HG03565 (cell line): Measurements from ENCODE around the gene LUZP4.
"Not testable (repeated sequence)": the region's sequence is repeated elsewhere in the genome, so short reads cannot be mapped to it uniquely, and the experiment has no call there.

Experiments used
- ATAC-seq: cut with Tn5 transposase; IDR thresholded peaks from one replicate; pipeline ENCODE4 v1.9.1; 2021; ENCODE audit warnings: mild to moderate bottlenecking, moderate library complexity; ENCODE audit not compliant: unreplicated experiment

LUZP4 gene, protein sequence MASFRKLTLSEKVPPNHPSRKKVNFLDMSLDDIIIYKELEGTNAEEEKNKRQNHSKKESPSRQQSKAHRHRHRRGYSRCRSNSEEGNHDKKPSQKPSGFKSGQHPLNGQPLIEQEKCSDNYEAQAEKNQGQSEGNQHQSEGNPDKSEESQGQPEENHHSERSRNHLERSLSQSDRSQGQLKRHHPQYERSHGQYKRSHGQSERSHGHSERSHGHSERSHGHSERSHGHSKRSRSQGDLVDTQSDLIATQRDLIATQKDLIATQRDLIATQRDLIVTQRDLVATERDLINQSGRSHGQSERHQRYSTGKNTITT

DNA sequence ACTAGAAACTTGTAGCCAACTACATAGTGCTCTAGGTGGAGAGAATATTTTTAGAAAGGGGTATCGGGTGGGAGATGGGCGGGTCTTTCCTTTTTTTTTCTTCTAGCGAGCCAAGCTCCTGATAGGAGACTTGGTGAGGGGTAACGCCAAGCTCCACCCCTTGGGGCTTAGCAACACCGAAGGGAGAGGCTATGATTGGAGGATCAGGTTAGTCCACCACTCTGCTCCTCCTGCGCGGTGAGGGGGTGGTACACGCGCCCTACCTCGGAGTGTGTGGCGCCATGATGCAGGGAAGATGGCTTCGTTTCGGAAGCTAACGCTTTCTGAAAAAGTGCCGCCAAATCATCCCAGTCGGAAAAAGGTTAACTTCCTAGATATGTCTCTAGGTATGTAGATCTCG, at the start of gene LUZP4:
TSS of gene LUZP4 (plus strand) at position 251 of the 400 bp plus-strand sequence. CDS start at position 296, 45 bp downstream.
- no peak for ATAC-seq

DNA sequence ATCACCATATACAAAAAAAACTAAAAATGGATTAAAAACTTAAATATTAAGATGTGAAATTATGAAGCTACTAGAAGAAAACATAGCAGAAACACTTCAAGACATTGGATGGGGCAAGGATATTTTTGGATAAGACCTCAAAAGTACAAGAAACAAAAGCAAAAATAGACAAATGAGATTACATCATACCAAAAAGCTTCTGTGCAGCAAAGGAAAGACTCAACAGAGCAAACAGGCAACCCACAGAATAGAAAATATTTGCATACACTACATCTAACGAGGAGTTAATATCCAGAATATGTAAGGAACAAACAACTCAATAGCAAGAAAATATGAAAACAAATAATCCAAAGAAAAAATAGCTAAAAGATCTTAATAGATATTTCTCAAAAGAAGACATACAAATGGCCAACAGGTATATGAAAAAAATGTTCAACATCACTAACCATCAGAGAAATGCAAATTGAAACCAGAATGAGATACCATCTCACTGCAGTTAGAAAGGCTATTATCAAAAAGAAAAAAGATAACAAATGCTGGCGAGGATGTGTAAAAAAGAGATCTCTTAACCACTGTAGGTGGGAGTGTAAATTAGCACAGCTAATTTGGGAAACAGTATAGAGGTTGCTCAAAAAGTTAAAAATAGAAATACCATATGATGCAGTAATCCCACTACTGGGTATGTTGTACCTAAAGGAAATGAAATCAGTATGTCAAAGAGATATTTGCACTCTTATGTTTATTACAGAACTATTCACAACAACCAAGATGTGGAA, 37.9 kb upstream of the LUZP4 start:
- peak; percentile 84 for ATAC-seq

DNA sequence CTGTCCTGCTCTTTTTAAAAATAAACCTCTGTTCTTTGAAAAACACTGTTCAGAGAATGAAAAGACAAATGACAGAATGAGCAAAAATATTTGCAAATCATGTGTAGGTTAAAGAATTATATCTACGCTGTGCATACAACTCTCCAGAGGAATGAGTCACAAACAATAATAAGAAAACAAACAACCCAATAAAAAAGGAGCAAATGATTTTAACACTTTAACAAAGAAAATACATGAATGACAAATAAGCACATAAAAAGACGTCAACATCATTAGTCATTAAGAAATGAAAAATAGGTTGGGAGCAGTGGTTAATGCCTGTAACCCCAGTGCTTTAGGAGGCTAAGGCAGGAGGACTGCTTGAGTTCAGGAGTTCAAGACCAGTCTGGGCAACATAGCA, 34.5 kb upstream of the LUZP4 start:
- ATAC-seq = no peak

DNA sequence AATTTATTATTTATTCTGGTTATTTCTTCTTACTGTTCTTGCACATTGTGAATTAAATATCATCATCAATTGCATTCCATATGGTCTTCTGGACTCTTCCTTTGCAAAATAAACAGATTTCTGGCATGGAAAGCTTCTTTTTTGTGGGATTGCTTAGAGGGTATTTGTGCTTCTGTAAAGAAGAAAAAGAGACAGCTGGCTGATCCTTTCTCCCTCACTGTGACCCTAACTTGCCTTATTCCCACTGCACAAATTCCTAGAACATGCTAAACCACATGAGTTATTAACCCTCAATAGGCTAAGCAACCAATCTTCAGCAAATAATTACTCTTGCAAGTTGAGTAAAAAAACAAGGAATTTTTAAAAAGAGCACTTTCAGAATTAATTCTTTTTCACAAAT, 31.8 kb upstream of the LUZP4 start:
- no peak for ATAC-seq

DNA sequence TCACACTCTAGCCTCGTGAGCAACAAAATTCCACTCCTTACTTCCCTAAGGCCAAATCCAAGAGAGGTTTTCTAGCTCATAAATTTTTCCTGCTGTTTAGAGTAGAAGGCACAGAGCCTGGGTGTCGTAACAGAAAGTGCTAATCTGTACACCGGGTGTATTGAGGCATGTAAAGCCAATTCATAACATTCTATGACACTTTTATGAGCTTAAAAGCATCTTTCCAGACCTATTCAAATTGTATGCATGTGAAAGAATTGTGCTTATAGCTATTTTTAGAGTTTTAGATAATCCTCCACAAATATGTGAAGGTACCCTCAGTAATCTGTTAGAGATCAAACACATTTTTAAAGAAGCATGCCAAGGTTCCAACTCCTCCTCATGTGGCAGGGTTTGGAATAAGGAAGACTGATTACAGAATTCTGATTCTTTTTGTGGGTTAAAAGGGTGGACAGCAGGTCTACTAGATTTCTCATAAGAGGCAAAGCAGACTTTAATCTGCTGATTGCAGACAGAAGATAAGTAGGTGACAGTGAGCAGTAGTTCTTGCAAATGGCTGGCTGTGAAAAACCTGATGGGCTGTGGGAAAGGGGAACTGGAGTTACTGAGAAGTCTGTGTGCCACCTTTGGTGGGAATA, 30.2 kb upstream of the LUZP4 start:
- ATAC-seq = no peak

DNA sequence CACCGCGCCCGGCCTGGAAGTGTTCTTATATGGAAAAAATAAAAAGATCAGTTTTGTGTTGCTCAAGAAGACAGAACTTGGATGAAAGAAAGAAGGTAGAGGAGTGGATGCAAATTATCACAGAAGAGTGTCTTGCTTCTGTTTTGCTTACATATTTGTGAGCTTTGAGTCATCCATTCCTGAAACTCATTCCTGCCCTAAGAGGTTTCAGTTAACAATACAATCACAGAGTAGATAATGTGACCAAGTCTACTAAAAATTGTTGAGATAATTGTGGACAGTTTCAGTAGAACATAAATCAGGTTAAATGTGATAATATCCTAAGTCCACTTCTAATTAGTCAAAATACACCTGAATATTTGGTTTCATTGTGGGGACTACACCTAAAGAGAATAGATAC, 29.2 kb upstream of the LUZP4 start:
- no peak for ATAC-seq

DNA sequence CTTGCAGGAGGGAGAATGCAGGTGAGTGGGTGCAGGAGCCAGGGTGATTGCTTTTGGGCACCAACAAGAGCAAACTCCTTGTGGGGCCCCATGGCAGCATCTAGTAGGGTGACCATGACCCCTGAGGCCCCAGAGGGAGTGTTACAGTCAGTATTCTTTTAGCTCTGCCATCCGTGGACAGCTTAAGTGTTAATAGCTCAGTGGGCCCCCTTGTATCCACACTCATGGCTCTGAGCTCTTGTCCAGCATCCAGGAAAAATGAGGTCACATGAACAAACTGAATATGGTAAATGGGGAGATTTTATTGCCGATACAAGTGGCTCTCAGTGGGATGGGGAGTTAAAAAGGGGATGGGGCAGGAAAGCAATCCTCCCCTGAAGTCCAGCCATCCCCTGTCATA, 28.4 kb upstream of the LUZP4 start:
- ATAC-seq = no peak

DNA sequence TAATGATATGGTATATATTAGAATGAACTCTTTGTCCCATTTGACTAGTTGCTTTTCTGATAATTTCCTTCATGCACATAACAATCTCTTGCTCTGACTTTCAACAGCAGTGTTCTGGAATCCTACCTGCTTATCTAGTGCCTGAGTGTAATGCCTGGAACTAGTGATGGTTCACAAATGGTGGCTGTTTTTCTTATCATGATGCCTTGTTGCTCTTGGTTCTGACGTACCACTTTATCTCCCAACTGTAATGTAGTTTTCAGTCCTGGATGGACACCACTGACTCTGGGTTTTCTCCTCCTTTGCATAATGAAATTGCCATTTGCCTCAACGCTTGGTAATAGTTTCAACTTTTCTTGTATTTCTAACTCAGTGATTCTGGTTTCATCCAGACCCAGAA, 25.5 kb upstream of the LUZP4 start:
- ATAC-seq = no peak

DNA sequence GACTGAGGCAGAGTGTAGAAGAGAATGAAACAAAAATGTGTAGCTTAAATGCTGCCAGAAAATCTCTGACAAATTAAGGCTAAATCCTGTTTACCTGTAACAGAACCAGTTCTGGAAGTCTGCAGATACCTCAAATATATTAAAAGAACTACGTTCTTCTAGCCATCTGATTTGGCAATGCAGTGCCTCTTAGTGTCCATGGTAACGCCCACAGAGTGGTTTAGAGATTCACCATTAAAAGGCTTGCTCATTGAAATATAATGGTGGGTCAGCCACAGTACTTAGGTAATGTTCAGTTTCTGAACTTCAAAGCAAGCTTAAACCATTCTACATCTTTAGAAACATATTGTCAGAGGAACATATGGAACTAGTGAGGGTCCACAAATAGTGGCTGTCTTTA, 23.2 kb upstream of the LUZP4 start:
- ATAC-seq = no peak

DNA sequence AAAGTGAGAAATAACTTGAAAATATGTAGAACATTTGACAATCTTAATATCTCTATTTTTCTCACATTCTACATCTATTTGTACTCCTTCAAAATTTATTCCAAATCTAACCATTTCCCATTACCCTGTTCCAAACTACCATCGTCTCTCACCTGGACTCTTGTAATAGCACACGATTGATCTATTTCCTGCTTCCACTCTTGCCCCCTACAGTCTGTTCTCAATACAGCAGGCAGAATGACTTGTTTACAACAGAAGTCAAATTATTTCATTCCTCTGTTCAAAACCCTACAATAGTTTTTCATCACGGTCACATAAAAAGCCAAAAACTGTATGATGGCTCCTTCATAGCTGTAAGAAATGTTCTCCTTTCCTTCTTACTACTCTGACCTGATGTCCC, 21.1 kb upstream of the LUZP4 start:
- no peak for ATAC-seq

DNA sequence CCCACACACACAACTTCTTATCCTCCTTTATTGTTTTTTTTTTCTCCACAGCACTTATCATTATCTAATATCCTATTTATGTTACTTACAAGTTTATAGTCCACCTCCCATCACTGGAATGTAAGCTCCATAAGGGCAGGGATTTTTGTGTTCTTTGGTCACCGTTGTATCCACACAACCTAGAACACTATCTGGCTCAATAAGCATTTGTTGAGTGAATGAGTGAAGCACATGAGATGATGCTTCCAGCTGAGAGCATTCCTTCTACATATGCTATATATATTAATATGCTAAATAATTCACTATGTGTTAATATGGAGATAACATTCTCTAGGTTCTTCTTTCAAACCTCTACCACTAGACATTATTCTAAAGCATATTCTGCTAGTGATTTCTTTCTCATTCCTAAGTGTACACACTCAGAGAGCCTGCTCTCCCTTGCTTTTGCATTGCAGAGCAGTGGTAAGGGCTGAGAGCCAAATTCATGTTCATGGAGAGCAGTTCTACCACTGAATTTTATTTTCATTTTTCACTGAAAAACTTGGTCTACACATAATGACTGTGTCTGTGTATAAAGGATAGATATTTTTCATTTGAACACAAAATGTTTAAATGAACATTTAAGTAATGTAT, 20.3 kb upstream of the LUZP4 start:
- no peak for ATAC-seq

DNA sequence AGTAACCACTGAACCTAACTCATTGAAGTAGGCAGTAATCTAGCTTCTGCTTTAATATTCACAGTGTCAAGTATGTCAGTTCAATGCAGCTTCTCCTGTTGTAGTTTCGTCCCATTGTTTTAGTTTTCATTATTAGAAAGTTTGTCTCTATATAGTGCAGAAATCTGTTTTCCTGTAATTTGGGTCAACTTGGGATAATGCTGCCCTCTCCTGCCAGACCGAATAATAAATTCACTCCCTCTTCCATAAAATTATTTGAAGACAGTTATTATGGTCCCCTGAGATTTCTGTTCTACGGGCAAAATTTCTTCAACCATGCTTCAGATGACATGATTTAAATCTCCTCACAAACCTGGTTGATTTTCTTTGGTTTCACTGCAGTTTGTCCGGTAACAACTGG, 4.6 kb upstream of the LUZP4 start:
- ATAC-seq = no peak

DNA sequence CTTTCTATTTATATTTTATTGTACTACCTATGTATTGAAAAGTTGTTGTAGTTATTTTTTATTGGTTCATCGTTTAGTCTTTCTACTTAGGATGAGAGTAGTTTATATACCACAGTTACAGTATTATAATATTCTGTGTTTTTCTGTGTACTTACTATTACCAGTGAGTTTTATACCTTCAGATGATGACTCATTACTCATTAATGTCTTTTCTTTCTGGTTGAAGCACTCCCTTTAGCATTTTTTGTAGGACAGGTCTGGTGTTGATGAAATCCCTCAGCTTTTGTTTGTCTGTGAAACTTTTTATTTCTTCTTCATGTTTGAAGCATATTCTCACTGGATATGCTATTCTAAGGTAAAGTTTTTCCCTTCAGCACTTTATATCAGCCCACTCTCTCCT, 7.7 kb downstream of the LUZP4 start:
- no peak for ATAC-seq

DNA sequence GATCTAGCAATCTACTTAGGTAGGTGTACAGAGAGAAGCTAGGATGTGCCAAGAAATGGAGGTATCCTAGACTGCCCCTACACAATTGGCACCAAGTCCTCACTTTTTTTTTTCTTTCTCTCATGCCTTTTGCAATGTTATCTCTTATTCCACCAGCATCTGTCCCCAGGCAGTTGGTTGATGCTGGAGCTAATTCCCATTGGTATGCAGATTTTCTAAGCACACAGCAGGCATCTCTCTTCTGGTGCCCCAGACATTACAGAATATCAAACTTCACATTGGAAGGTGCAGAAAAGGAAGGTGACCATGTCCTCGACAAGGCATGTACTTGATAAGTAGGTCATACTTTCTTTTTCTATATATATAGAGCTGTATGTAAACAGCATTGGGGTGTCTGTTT, 21.6 kb downstream of the LUZP4 start:
- no peak for ATAC-seq

DNA sequence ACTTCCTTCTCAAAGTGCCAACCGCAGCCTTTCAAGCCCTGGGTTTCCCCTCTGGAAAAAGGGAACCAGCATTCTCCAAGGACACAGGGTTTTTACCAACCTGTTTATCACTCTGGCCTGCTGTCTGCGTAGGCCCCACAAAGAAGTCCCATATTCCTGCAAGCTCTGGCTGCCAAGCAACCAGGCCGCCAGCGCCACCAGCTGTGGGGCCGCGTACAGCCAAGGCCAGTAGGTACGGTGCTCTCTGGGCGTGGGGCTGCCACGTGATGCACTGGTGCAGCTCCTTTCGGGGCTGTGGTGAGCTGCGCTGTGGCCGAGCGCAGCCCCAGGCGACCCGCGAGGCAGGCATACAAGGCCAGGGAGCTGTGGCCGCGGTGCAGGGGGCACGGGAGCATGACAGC, 22.1 kb downstream of the LUZP4 start:
- no peak for ATAC-seq

DNA sequence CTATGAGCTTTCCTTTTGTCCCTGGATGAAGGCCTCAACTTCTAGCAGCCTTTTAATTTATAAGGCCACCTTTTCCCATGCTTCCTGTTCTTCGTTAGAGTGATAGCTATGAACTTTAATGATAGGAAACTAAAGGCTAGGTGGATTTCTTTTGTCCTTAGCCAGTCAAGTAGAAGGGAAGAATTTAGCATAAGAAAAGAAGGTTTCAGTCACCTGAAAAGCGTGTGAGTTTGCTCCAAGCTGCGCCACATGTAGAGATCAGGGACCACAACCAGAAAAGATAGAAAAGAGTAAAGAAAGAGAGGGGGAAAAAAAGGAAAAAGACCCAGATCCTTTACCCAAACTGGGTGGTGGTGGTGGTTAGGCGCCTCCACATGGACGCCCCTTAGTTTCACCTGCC, 28.6 kb downstream of the LUZP4 start:
- ATAC-seq = no peak

DNA sequence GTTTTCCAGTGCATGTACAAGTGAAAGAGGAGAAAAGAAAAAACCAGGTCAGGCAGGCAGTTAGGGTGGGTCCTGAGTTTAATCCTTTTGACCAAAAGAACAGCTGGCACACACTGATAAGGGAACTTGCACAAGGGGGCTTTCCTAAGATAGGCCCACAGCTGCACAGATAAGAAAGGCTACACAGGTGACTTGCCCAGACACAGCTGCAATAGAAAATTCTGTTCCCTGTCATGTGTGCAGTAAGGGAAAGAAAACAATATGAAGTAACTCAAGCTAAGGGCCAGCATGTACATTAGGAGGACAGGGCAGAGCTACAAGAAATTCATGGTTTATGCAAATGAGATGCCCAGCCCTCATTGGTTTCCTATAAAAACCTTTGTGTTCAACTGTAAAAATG, 32.9 kb downstream of the LUZP4 start:
- no peak for ATAC-seq

DNA sequence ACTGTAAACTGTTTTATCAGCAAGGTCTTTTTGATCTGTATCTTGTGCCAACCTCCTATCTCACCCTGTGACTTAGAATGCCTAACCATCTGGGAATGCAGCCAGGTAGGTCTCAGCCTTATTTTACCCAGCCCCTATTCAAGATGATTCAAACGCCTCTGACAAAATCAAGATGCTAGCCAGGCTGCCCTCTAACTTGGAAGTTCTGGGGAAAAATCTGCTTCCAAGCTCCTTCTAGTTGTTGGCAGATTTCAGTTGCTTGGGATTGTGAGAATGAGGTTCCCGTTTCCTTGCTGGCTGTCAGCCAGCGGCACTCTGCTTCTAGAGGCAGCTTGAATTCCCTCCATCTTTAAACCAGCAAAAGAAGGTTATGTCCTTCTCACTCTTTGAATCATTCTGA, 34.7 kb downstream of the LUZP4 start:
- ATAC-seq = no peak

DNA sequence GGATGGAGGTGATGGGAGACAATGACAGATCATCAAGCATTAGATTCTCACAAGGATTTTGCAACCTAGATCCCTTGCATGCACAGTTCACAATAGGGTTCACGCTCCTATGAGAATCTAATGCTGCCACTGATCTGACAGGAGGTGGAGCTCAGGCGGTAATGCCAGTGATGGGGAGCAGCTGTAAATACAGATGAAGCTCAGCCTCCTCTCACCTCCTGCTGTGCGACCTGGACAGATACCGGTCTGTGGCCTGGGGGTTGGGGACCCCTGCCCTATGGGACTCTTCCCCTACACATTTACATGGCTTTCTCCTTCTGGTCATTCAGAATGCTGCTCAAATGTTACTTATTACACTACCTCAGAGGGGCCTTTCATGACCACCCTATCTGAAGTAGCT, 39.8 kb downstream of the LUZP4 start:
- ATAC-seq = not testable (repeated sequence)

DNA sequence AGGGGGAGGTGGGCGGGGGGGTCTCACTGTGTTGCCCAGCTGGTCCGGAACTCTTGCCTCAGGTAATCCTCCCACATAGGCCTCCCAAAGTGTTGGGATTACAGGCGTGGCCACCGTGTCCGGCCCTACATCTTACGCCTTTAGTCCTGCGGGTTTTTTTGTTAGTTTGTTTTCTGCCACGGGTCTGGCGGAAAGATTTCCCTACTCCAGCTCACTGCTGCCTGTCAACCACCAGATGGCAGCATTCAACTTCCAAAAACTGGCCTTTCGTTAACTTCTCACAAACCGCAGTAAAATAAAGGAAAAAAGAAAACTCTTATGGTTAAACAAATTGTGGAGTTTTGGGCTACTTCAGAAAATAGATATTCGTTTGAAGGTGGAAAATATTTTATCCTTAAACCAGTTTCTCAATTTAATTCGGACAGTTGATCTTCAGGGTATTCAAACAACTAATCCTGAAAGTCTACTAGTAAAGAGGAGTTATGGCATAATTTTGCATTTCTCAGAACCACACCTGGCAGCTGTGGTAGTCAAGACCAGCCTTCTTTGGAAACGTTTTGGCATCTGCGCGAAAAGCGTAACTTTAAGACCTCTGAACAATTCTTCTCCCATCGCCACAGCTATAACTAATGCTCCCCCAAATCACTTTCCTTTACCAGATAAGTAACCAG, 41.1 kb downstream of the LUZP4 start:
- ATAC-seq = no peak

DNA sequence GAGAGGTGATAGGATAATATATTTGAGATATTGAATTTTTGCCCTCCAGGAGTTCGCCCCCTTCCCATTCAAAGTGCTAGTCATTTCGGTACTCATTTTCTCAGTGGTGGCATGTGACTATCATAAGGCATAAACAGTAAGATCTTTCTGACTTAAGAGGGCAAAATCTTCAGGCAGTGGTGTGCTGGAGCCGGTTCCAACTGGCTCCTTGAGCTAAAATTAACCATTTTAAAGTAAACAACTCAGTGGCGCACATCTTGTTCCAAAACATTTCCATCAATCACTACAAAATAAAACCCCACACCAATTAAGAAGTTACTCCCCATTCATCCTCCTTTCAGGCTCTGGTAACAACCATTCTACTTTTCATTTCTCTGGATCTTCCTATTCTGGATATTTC, 43.3 kb downstream of the LUZP4 start:
- ATAC-seq = no peak
